ENCODE results near the gene APMAP.

Gene APMAP

DNA sequence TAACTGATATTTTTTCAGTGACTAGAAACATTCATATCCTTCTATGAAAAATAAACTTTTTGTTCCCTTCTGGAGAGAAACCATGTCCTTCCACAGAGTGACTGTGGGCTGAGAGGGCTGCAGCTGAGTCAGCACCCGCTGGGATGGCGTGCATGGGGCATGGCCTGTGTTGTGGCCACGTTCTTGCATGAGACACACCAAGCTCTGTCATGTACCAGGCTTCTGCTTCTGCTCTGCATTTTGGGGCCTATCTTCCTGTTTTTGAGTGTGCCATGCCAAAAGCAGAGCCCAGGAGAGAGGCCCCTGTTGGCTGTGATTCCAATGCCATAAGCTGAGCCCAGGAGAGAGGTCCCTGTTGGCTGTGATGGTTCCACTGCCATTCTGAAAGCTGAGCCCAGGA is 10.8 kb downstream of the APMAP start:
- TF ChIP-seq, protein P1, sequence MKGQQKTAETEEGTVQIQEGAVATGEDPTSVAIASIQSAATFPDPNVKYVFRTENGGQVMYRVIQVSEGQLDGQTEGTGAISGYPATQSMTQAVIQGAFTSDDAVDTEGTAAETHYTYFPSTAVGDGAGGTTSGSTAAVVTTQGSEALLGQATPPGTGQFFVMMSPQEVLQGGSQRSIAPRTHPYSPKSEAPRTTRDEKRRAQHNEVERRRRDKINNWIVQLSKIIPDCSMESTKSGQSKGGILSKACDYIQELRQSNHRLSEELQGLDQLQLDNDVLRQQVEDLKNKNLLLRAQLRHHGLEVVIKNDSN (IDR thresholded peaks at IDR 0.05) = no peak
- TF ChIP-seq, protein P2, sequence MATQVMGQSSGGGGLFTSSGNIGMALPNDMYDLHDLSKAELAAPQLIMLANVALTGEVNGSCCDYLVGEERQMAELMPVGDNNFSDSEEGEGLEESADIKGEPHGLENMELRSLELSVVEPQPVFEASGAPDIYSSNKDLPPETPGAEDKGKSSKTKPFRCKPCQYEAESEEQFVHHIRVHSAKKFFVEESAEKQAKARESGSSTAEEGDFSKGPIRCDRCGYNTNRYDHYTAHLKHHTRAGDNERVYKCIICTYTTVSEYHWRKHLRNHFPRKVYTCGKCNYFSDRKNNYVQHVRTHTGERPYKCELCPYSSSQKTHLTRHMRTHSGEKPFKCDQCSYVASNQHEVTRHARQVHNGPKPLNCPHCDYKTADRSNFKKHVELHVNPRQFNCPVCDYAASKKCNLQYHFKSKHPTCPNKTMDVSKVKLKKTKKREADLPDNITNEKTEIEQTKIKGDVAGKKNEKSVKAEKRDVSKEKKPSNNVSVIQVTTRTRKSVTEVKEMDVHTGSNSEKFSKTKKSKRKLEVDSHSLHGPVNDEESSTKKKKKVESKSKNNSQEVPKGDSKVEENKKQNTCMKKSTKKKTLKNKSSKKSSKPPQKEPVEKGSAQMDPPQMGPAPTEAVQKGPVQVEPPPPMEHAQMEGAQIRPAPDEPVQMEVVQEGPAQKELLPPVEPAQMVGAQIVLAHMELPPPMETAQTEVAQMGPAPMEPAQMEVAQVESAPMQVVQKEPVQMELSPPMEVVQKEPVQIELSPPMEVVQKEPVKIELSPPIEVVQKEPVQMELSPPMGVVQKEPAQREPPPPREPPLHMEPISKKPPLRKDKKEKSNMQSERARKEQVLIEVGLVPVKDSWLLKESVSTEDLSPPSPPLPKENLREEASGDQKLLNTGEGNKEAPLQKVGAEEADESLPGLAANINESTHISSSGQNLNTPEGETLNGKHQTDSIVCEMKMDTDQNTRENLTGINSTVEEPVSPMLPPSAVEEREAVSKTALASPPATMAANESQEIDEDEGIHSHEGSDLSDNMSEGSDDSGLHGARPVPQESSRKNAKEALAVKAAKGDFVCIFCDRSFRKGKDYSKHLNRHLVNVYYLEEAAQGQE (IDR thresholded peaks at IDR 0.05; ENCODE audit: low read depth) = no peak
- TF ChIP-seq CEBPB (IDR thresholded peaks at IDR 0.05) (no peak), NFIC (IDR thresholded peaks at IDR 0.05) (no peak)

DNA sequence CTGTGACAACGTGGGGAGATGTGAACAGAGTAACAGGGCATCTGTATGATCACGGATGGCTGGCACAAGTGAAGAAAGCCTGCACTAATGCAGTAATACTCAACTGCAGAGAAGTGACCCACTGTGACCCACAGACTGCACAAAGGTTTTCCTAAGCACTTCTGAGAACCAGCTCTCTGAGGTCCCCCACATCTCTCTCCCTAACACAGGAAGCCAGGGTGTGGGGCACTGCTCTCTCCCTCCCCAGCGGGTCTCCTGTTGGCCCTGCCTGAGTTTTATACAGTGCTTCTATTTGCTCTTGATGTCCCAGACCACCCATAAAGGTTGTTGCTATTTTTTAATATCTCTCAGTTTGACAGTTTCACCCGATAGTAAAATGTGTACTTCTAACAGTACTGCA is 11.3 kb downstream of the APMAP start:
- TF ChIP-seq, protein P2 (IDR thresholded peaks at IDR 0.05; ENCODE audit: low read depth) = no peak
- TF ChIP-seq CEBPB (IDR thresholded peaks at IDR 0.05) (no peak), TEAD4 (IDR thresholded peaks at IDR 0.05) (no peak), TCF12 (IDR thresholded peaks at IDR 0.05; ENCODE audit: low read depth) (no peak), YY1 (IDR thresholded peaks at IDR 0.05; ENCODE audit: low read depth) (no peak), TAF1 (IDR thresholded peaks at IDR 0.05; ENCODE audit: low read depth) (no peak), ZBTB7A (IDR thresholded peaks at IDR 0.05; ENCODE audit: low read depth) (no peak), RAD21 (IDR thresholded peaks at IDR 0.05; ENCODE audit: low read depth) (no peak), EGR1 (IDR thresholded peaks at IDR 0.05) (no peak), CREB1 (IDR thresholded peaks at IDR 0.05; ENCODE audit: low read depth) (no peak), NFIC (IDR thresholded peaks at IDR 0.05) (no peak)
- TF ChIP-seq, protein P3, sequence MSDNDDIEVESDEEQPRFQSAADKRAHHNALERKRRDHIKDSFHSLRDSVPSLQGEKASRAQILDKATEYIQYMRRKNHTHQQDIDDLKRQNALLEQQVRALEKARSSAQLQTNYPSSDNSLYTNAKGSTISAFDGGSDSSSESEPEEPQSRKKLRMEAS (IDR thresholded peaks at IDR 0.05) = no peak

DNA sequence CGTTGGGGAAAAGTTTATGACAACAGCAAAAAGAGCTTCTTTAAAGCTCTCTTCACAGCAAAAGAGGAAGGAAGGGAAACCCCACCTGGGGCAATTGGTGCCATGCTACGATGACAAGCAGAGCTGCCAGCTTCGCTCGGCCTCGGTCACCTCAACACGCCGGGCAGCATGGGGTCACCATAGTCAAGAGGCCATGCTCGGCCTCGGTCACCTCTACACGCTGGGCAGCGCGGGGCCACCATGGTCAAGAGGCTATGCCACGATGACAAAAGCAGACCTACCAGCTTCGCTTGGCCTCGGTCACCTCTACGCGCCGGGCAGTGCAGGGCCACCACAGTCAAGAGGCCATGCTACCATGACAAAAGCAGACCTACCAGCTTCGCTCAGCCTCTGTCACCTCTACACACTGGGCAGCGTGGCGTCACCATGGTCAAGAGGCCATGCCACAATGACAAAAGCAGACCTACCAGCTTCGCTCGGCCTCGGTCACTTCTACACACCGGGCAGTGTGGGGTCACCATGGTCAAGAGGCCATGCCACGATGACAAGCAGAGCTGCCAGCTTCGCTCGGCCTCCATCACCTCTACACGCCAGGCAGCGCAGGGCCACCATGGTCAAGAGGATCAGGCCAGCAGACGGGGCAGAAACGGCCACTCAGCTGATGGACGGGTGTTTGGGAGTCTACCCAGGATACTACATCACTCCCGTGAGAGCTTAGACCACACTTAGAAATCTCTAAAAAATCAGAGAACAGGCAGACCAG is 12.1 kb downstream of the APMAP start:
- no peak for TF ChIP-seq TCF12 (IDR thresholded peaks at IDR 0.05; ENCODE audit: low read depth)
- TF ChIP-seq FOXM1 (IDR thresholded peaks at IDR 0.05; ENCODE audit: borderline replicate concordance, low read depth) = no peak
- no peak for TF ChIP-seq ZBTB7A (IDR thresholded peaks at IDR 0.05; ENCODE audit: low read depth)
- TF ChIP-seq, protein P1 (IDR thresholded peaks at IDR 0.05) = no peak
- TF ChIP-seq TAF1 (IDR thresholded peaks at IDR 0.05; ENCODE audit: low read depth) = no peak

DNA sequence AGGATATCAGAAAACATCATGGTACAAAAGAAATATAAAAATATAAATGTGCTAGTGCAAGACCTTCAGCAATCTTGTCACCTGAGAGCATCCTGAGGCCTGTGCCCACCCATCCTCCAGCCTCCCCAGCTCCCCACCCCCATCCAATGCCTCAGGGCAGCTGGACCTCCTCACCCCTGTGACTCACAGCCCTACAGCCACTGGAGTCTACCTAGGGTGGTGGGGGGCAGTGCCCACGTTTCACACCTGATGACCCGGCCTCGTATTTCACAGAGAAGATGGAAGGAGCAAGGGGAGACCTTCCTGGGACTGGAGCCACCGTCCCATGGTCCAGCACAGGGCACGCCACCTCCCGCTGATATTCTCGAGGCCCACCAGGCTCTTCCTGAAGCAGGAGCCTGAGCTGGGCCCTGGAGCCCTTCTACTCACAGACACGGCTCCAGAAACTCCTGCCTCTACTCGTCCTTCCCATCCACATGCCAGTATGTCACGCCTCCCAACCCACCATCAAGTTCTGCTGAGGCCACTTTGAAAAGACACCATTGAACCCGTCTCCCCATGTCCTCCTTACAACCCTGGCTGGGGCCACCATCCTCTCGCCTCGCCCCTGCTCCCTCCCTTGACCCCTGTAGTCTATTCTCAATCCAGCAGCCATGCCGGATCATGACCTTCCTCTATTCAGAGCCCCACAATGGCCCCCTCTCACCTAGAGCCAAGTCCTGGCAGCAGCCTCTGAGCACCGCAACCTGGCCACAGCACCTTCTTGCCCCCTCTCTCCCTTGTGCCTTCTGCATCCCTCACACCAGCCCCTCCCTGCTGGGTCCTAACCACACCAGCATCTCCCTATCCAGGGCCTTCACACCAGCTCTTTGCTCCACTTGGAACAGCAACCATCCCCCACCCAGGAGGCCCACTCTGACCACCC is 13.3 kb downstream of the APMAP start:
- TF ChIP-seq NFIC (IDR thresholded peaks at IDR 0.05) (no peak), RAD21 (IDR thresholded peaks at IDR 0.05; ENCODE audit: low read depth) (no peak), EGR1 (IDR thresholded peaks at IDR 0.05) (no peak), TEAD4 (IDR thresholded peaks at IDR 0.05) (no peak), CEBPB (IDR thresholded peaks at IDR 0.05) (no peak), YY1 (IDR thresholded peaks at IDR 0.05; ENCODE audit: low read depth) (no peak), TCF12 (IDR thresholded peaks at IDR 0.05; ENCODE audit: low read depth) (no peak)
- TF ChIP-seq, protein P2 (IDR thresholded peaks at IDR 0.05; ENCODE audit: low read depth) = no peak
- TF ChIP-seq, protein P3 (IDR thresholded peaks at IDR 0.05) = no peak
- TF ChIP-seq, protein P1 (IDR thresholded peaks at IDR 0.05) = no peak

All from Ishikawa (cell line).